WTC11 (cell line): Measurements from ENCODE around the gene C3orf49. TPM values are rescaled to one million over a fixed set of nuclear protein-coding genes. Genes with fewer than 3 reads are reported as not detected.

Experiments
- ATAC-seq: fragments of 200-7000 bp; cut with Tn5 transposase; 2 replicates; pipeline ENCODE4 v1.10.0; 2021; ENCODE audit warnings: mild to moderate bottlenecking, moderate library complexity
- CTCF ChIA-PET: fragments of 300-600 bp; sonication (Branson Sonifier 250); formaldehyde crosslinking; loops from one replicate; lab custom pipeline; 2021; ENCODE audit warnings: antibody characterized with exemption; lab: Charles Lee
- POLR2A ChIA-PET: fragments of 350-600 bp; sonication (Branson Sonifier 250); formaldehyde crosslinking; loops from one replicate; lab custom pipeline; 2021; ENCODE audit warnings: antibody characterized with exemption; lab: Charles Lee
- DNase-seq: peaks from one replicate; pipeline ENCODE4 v3.0.0; 2021; ENCODE audit warnings: low spot score
- H3K27ac Mint-ChIP-seq: 2 replicates; pipeline ENCODE4 v1.8.0; 2021; ENCODE audit warnings: mixed read lengths
- H3K27me3 Mint-ChIP-seq: 2 replicates; pipeline ENCODE4 v1.8.0; 2021; ENCODE audit warnings: low read depth, mild to moderate bottlenecking, moderate library complexity, mixed read lengths
- H3K36me3 Mint-ChIP-seq: 2 replicates; pipeline ENCODE4 v1.8.0; 2021; ENCODE audit warnings: mixed read lengths
- H3K4me1 Mint-ChIP-seq: 2 replicates; pipeline ENCODE4 v1.8.0; 2022; ENCODE audit warnings: mixed read lengths
- H3K4me3 Mint-ChIP-seq: 2 replicates; pipeline ENCODE4 v1.8.0; 2021; ENCODE audit warnings: mild to moderate bottlenecking, moderate library complexity, mixed read lengths
- H3K9me3 Mint-ChIP-seq: 2 replicates; pipeline ENCODE4 v1.8.0; 2021; ENCODE audit warnings: mixed read lengths
- AFF4 ChIP-seq: sonication (generic); formaldehyde crosslinking; IDR thresholded peaks from 2 replicates; pipeline ENCODE4 v1.8.1; 2023; ENCODE audit warnings: mild to moderate bottlenecking, missing genetic modification reagents, borderline replicate concordance
- AR ChIP-seq: fragments of 250-450 bp; sonication (Bioruptor Pico); IDR thresholded peaks from 2 replicates; pipeline ENCODE4 v1.9.0; 2021; ENCODE audit warnings: mild to moderate bottlenecking
- ARID4B ChIP-seq: sonication (generic); formaldehyde crosslinking; IDR thresholded peaks from 2 replicates; pipeline ENCODE4 v1.8.0; 2023; ENCODE audit warnings: missing genetic modification reagents, mild to moderate bottlenecking, borderline replicate concordance
- ATF3 ChIP-seq: sonication (generic); formaldehyde crosslinking; conservative IDR thresholded peaks from 2 replicates; pipeline ENCODE4 v1.8.1; 2022; ENCODE audit warnings: mild to moderate bottlenecking, missing genetic modification reagents
- ATF6 ChIP-seq: sonication (generic); formaldehyde crosslinking; IDR thresholded peaks from 2 replicates; pipeline ENCODE4 v1.8.1; 2023; ENCODE audit warnings: mild to moderate bottlenecking, missing genetic modification reagents
- FOXK1 ChIP-seq: sonication (generic); formaldehyde crosslinking; IDR thresholded peaks from 2 replicates; pipeline ENCODE4 v1.8.0; 2022; ENCODE audit warnings: mild to moderate bottlenecking, moderate library complexity, missing genetic modification reagents
- HMGXB4 ChIP-seq: sonication (generic); formaldehyde crosslinking; IDR thresholded peaks from 2 replicates; pipeline ENCODE4 v1.8.1; 2023; ENCODE audit warnings: mild to moderate bottlenecking, moderate library complexity, missing genetic modification reagents
- JUN ChIP-seq: sonication (generic); formaldehyde crosslinking; IDR thresholded peaks from 2 replicates; pipeline ENCODE4 v1.8.0; 2023; ENCODE audit warnings: mild to moderate bottlenecking, missing genetic modification reagents
- NFE2L1 ChIP-seq: sonication (generic); formaldehyde crosslinking; IDR thresholded peaks from 2 replicates; pipeline ENCODE4 v1.8.1; 2023; ENCODE audit warnings: missing genetic modification reagents
- NR1H2 ChIP-seq: sonication (generic); formaldehyde crosslinking; IDR thresholded peaks from 2 replicates; pipeline ENCODE4 v1.9.0; 2021; ENCODE audit warnings: mild to moderate bottlenecking, moderate library complexity, missing genetic modification reagents
- PREB ChIP-seq: sonication (generic); formaldehyde crosslinking; IDR thresholded peaks from 2 replicates; pipeline ENCODE4 v1.8.1; 2022; ENCODE audit warnings: mild to moderate bottlenecking, missing genetic modification reagents, moderate library complexity, borderline replicate concordance
- RORB ChIP-seq: fragments of 250-450 bp; sonication (Bioruptor Pico); IDR thresholded peaks from 2 replicates; pipeline ENCODE4 v1.9.0; 2021; ENCODE audit warnings: mild to moderate bottlenecking
- SP1 ChIP-seq: sonication (generic); formaldehyde crosslinking; conservative IDR thresholded peaks from 2 replicates; pipeline ENCODE4 v1.8.1; 2022; ENCODE audit warnings: missing genetic modification reagents
- ZBTB21 ChIP-seq: sonication (generic); formaldehyde crosslinking; IDR thresholded peaks from 2 replicates; pipeline ENCODE4 v1.8.1; 2023; ENCODE audit warnings: mild to moderate bottlenecking, missing genetic modification reagents, borderline replicate concordance
- ZNF121 ChIP-seq: sonication (generic); formaldehyde crosslinking; IDR thresholded peaks from 2 replicates; pipeline ENCODE4 v1.8.0; 2023; ENCODE audit warnings: missing genetic modification reagents
- ZNF219 ChIP-seq: sonication (generic); formaldehyde crosslinking; IDR thresholded peaks from 2 replicates; pipeline ENCODE4 v1.8.0; 2023; ENCODE audit warnings: missing genetic modification reagents, mild to moderate bottlenecking, borderline replicate concordance
- ZNF425 ChIP-seq: fragments of 250-450 bp; sonication (Bioruptor Pico); conservative IDR thresholded peaks from 2 replicates; pipeline ENCODE4 v1.9.0; 2021; ENCODE audit warnings: mild to moderate bottlenecking
- total RNA-seq: library from RNA; stranded (reverse); gene quantifications from 3 replicates; pipeline ENCODE4 v1.2.3, GENCODE V29; 2021

Gene C3orf49
- total RNA-seq, 1 experiment from 2014 or later, result not detected

GRCh38 chr3:63895422-63896189 is 76.5 kb downstream of the C3orf49 start:
- ATAC-seq, result peak; percentile 62; the same call in 1 of the 2 replicates
- Mint-ChIP-seq H3K9me3 (no peaks in the 10 kb centered on the region), H3K27me3 (no peaks in the 10 kb centered on the region), H3K4me1 (peaks cover 19% of the 10 kb centered on the region), H3K36me3 (peaks cover 8% of the 10 kb centered on the region), H3K27ac (no peak overlapping the region; the same call in 1 of the 2 replicates), H3K4me3 (no peak overlapping the region)
- POLR2A ChIA-PET, result interaction anchor here (0.5 to 1.5 kb wide), 2 partner anchors 8 to 17 kb away, joined by 4 to 7 read pairs; partner anchors contain the start of gene SCAANT1
- CTCF ChIA-PET, result interaction anchor here (0.6 to 1.6 kb wide), 5 partner anchors 12 to 104 kb away, joined by 3 to 5 read pairs (median 3); no protein-coding TSS in a partner anchor
- DNase-seq, result no peak
- TF ChIP-seq AFF4, result no peak
- TF ChIP-seq ZNF121 (CRISPR knock-in tag), result no peak
- no peak for TF ChIP-seq ATF6 (CRISPR knock-in tag)
- TF ChIP-seq AR (CRISPR knock-in tag), result no peak
- no peak for TF ChIP-seq HMGXB4 (CRISPR knock-in tag)
- no peak for TF ChIP-seq JUN (CRISPR knock-in tag)
- no peak for TF ChIP-seq PREB (CRISPR knock-in tag)
- no peak for TF ChIP-seq FOXK1
- no peak for TF ChIP-seq ATF3
- TF ChIP-seq SP1 (CRISPR knock-in tag), result no peak
- no peak for TF ChIP-seq ZNF219 (CRISPR knock-in tag)
- TF ChIP-seq ZBTB21 (CRISPR knock-in tag), result no peak
- TF ChIP-seq ARID4B, result no peak
- no peak for TF ChIP-seq NR1H2 (CRISPR knock-in tag)
- no peak for TF ChIP-seq NFE2L1
- TF ChIP-seq RORB (CRISPR knock-in tag), result no peak
- TF ChIP-seq ZNF425 (CRISPR knock-in tag), result no peak
